Mucosa of rectum (tissue), 2 donors: ENCODE measurements around the gene CUTA.
"Not testable (repeated sequence)": the region's sequence is repeated elsewhere in the genome, so short reads cannot be mapped to it uniquely, and the experiment has no call there.

Experiments used
- H3K27ac ChIP-seq, 2 donors: one replicate each; pipeline ENCODE4 v1.7.0; 2013; ENCODE audit warnings: inconsistent platforms in 2 of 2, low read depth in 2 of 2, low read length in 2 of 2
- H3K27me3 ChIP-seq, 2 donors: one replicate each; pipeline ENCODE4 v1.7.0; 2013; ENCODE audit warnings: low read length in 2 of 2; ENCODE audit not compliant: control insufficient read depth in 2 of 2, insufficient read depth in 2 of 2
- H3K36me3 ChIP-seq, 2 donors: one replicate each; pipeline ENCODE4 v1.7.0; 2013; ENCODE audit warnings: low read length in 2 of 2; ENCODE audit not compliant: control insufficient read depth in 2 of 2, insufficient read depth in 2 of 2
- H3K4me1 ChIP-seq, 2 donors: one replicate each; pipeline ENCODE4 v1.7.0; 2013; ENCODE audit warnings: low read length in 2 of 2, mild to moderate bottlenecking in 1 of 2; ENCODE audit not compliant: control insufficient read depth in 2 of 2, insufficient read depth in 2 of 2
- H3K4me3 ChIP-seq, 2 donors: one replicate each; pipeline ENCODE4 v1.7.0; 2013; ENCODE audit warnings: low read length in 2 of 2
- H3K9ac ChIP-seq, 2 donors: one replicate each; pipeline ENCODE4 v1.7.0; 2013; ENCODE audit warnings: low read length in 2 of 2, low read depth in 1 of 2, mild to moderate bottlenecking in 1 of 2
- H3K9me3 ChIP-seq, 2 donors: one replicate each; pipeline ENCODE4 v1.7.0; 2013; ENCODE audit warnings: low read length in 2 of 2; ENCODE audit not compliant: control insufficient read depth in 2 of 2
- donor health status: healthy.
- donor health status: Normal muscosa, but diverticular disease.

CUTA gene

GRCh38 chr6:33390173-33390572, 27.7 kb downstream of the CUTA start:
- no peak overlapping the region for H3K27ac ChIP-seq
- peaks cover 8 to 16% of the 10 kb centered on the region in 2 donors for H3K4me1 ChIP-seq
- H3K27me3 ChIP-seq, result no peaks in the 10 kb centered on the region
- H3K4me3 ChIP-seq, result no peak overlapping the region
- no peak overlapping the region for H3K9ac ChIP-seq
- no peaks in the 10 kb centered on the region for H3K36me3 ChIP-seq
- no peaks in the 10 kb centered on the region for H3K9me3 ChIP-seq

GRCh38 chr6:33384581-33385020, 33.3 kb downstream of the CUTA start:
- Histone ChIP-seq H3K4me1 (no peaks in the 10 kb centered on the region), H3K9ac (no peak overlapping the region), H3K27me3 (no peaks in the 10 kb centered on the region), H3K36me3 (no peaks in the 10 kb centered on the region), H3K27ac (no peak overlapping the region), H3K4me3 (no peak overlapping the region), H3K9me3 (no peaks in the 10 kb centered on the region)

- Histone ChIP-seq H3K27ac (no peak overlapping the region), H3K36me3 (no peaks in the 10 kb centered on the region), H3K4me1 (no peaks in the 10 kb centered on the region), H3K9me3 (no peaks in the 10 kb centered on the region), H3K27me3 (no peaks in the 10 kb centered on the region), H3K4me3 (no peak overlapping the region), H3K9ac (no peak overlapping the region)
These were observed 34.3 kb downstream of the CUTA start for GRCh38 chr6:33383427-33384185.

GRCh38 chr6:33380272-33380981, 37.5 kb downstream of the CUTA start:
- no peaks in the 10 kb centered on the region for H3K36me3 ChIP-seq
- no peaks in the 10 kb centered on the region for H3K27me3 ChIP-seq
- H3K27ac ChIP-seq, result no peak overlapping the region
- H3K4me3 ChIP-seq, result no peak overlapping the region
- H3K9me3 ChIP-seq, result no peaks in the 10 kb centered on the region
- no peak overlapping the region for H3K9ac ChIP-seq
- peaks cover 0 to 4% of the 10 kb centered on the region in 2 donors for H3K4me1 ChIP-seq

GRCh38 chr6:33379184-33379583, 38.7 kb downstream of the CUTA start:
- not testable (repeated sequence) for H3K4me3 ChIP-seq, H3K36me3 ChIP-seq, H3K27me3 ChIP-seq, H3K27ac ChIP-seq, H3K9ac ChIP-seq, H3K4me1 ChIP-seq, H3K9me3 ChIP-seq

GRCh38 chr6:33377171-33377570, 40.7 kb downstream of the CUTA start:
- H3K27ac ChIP-seq, result no peak overlapping the region
- peaks cover 0 to 5% of the 10 kb centered on the region in 2 donors for H3K4me1 ChIP-seq
- no peaks in the 10 kb centered on the region for H3K27me3 ChIP-seq
- H3K4me3 ChIP-seq, result no peak overlapping the region
- H3K9me3 ChIP-seq, result no peaks in the 10 kb centered on the region
- H3K9ac ChIP-seq, result no peak overlapping the region
- no peaks in the 10 kb centered on the region for H3K36me3 ChIP-seq

GRCh38 chr6:33375143-33375671, 42.7 kb downstream of the CUTA start:
- Histone ChIP-seq H3K27me3 (no peaks in the 10 kb centered on the region), H3K4me1 (peaks cover 0 to 5% of the 10 kb centered on the region in 2 donors), H3K4me3 (no peak overlapping the region), H3K36me3 (no peaks in the 10 kb centered on the region), H3K9ac (no peak overlapping the region), H3K27ac (peak overlapping the region; percentile 42 to 52), H3K9me3 (no peaks in the 10 kb centered on the region)

- Histone ChIP-seq H3K4me1 (peaks cover 0 to 5% of the 10 kb centered on the region in 2 donors), H3K36me3 (no peaks in the 10 kb centered on the region), H3K4me3 (no peak overlapping the region), H3K9me3 (no peaks in the 10 kb centered on the region), H3K9ac (no peak overlapping the region), H3K27ac (no peak overlapping the region), H3K27me3 (no peaks in the 10 kb centered on the region)
These were observed 43.7 kb downstream of the CUTA start for GRCh38 chr6:33373960-33374910.

GRCh38 chr6:33372526-33373123, 45.3 kb downstream of the CUTA start:
- no peak overlapping the region for H3K4me3 ChIP-seq
- H3K9ac ChIP-seq, result no peak overlapping the region
- peaks cover 0 to 5% of the 10 kb centered on the region in 2 donors for H3K4me1 ChIP-seq
- no peaks in the 10 kb centered on the region for H3K9me3 ChIP-seq
- no peak overlapping the region for H3K27ac ChIP-seq
- no peaks in the 10 kb centered on the region for H3K36me3 ChIP-seq
- no peaks in the 10 kb centered on the region for H3K27me3 ChIP-seq
